HCT116 (cell line): Measurements from ENCODE around the gene HSP90AB1. TPM values are rescaled to one million over a fixed set of nuclear protein-coding genes. Genes with fewer than 3 reads are reported as not detected.

ENCODE experiments used
- ATAC-seq: fragments of 200-7000 bp; cut with Tn5 transposase; 2 replicates; pipeline ENCODE4 v1.9.1; 2020; ENCODE audit warnings: mild to moderate bottlenecking, moderate library complexity
- BruUV-seq: library from RNA; stranded (reverse); fragments of 400-500 nt; replicated peaks from 2 replicates; lab custom pipeline; 2021; lab: Mats Ljungman, UMichigan
- CTCF ChIA-PET: fragments of 300-600 bp; sonication (Branson Sonifier 250); formaldehyde crosslinking; loops from one replicate; lab custom pipeline; 2021; ENCODE audit warnings: antibody characterized with exemption; lab: Charles Lee
- POLR2A ChIA-PET: fragments of 300-600, 350-600 bp; sonication (Branson Sonifier 250); formaldehyde crosslinking; loops from one replicate; lab custom pipeline; 2021; ENCODE audit warnings: antibody characterized with exemption; lab: Charles Lee
- RAD21 ChIA-PET, 2 experiments: fragments of 300-600 bp; sonication (Branson Sonifier 250); formaldehyde crosslinking; loops; one replicate each; lab custom pipeline; 2023; ENCODE audit warnings: low total read pairs in 2 of 2; ENCODE audit not compliant: uncharacterized antibody in 2 of 2, unreplicated experiment in 2 of 2, low non-redundant PET in 1 of 2; lab: Charles Lee
- DNase-seq: peaks from one replicate; pipeline ENCODE4 v3.0.0-alpha.2; 2010; ENCODE audit warnings: low read depth, low spot score
- H2AFZ ChIP-seq: fragments of 200-600 bp; shearing (Covaris generic), sonication (generic); 2 replicates; pipeline ENCODE4 v1.6.1; 2017; ENCODE audit warnings: low read depth, mixed run types, mixed read lengths, antibody characterized with exemption, low read length; ENCODE audit not compliant: poor library complexity, severe bottlenecking
- H3K27ac ChIP-seq: 2 replicates; pipeline ENCODE4 v1.5.1; 2012; ENCODE audit warnings: low read depth, low read length
- H3K27me3 ChIP-seq: fragments of 200-600 bp; sonication (generic); 2 replicates; pipeline ENCODE4 v1.6.1; 2016; ENCODE audit warnings: mixed run types, low read length, mixed read lengths; ENCODE audit not compliant: insufficient read depth
- H3K36me3 ChIP-seq, 2 experiments: fragments of 200-500 bp in 1 of 2; fragments of 200-600 bp in 1 of 2; sonication (Bioruptor generic) in 1 of 2; sonication (generic) in 1 of 2; 2 replicates each; pipeline versions ENCODE4 v1.5.1 to v1.6.1; 2014 to 2016; ENCODE audit warnings: low read length in 2 of 2, inconsistent platforms in 1 of 2, mixed read lengths in 1 of 2, mixed run types in 1 of 2; ENCODE audit not compliant: insufficient read depth in 2 of 2, control insufficient read depth in 1 of 2
- H3K4me1 ChIP-seq, 2 experiments: fragments of 200-600 bp in 1 of 2; sonication (generic) in 1 of 2; 2 replicates each; pipeline versions ENCODE4 v1.5.1 to v1.6.1; 2012 to 2017; ENCODE audit warnings: low read length in 2 of 2, inconsistent platforms in 1 of 2, mild to moderate bottlenecking in 1 of 2, mixed read lengths in 1 of 2, mixed run types in 1 of 2, moderate library complexity in 1 of 2; ENCODE audit not compliant: insufficient read depth in 2 of 2, control insufficient read depth in 1 of 2
- H3K4me2 ChIP-seq: fragments of 200-600 bp; sonication (generic); 2 replicates; pipeline ENCODE4 v1.6.1; 2017; ENCODE audit warnings: mixed run types, low read length, mixed read lengths
- H3K4me3 ChIP-seq, 2 experiments: fragments of 200-600 bp in 1 of 2; sonication (generic) in 1 of 2; replicated peaks in 1 of 2; 2 replicates each; pipeline ENCODE4 v1.5.1; 2011 to 2016; ENCODE audit warnings: low read length in 2 of 2, control low read depth in 1 of 2, low read depth in 1 of 2, mild to moderate bottlenecking in 1 of 2, mixed read lengths in 1 of 2, mixed run types in 1 of 2
- H3K79me2 ChIP-seq: fragments of 200-600 bp; sonication (generic); 2 replicates; pipeline ENCODE4 v1.6.1; 2017; ENCODE audit warnings: mild to moderate bottlenecking, mixed run types, low read length, moderate library complexity, mixed read lengths; ENCODE audit not compliant: insufficient read depth
- H3K9ac ChIP-seq: fragments of 200-600 bp; sonication (generic); 2 replicates; pipeline ENCODE4 v1.6.1; 2016; ENCODE audit warnings: low read length, mixed read lengths
- H3K9me2 ChIP-seq: fragments of 200-600 bp; sonication (generic), shearing (Covaris generic); 2 replicates; pipeline ENCODE4 v1.6.1; 2017; ENCODE audit warnings: mixed run types, mild to moderate bottlenecking, moderate library complexity; ENCODE audit not compliant: insufficient read depth
- H3K9me3 ChIP-seq, 2 experiments: fragments of 200-500 bp in 1 of 2; fragments of 200-600 bp in 1 of 2; sonication (Bioruptor generic) in 1 of 2; sonication (generic) in 1 of 2; 2 replicates each; pipeline ENCODE4 v1.6.1; 2014 to 2017; ENCODE audit warnings: low read length in 2 of 2, mixed read lengths in 2 of 2, inconsistent platforms in 1 of 2, low read depth in 1 of 2, mild to moderate bottlenecking in 1 of 2, mixed run types in 1 of 2, moderate library complexity in 1 of 2; ENCODE audit not compliant: control insufficient read depth in 1 of 2, insufficient read depth in 1 of 2
- H4K20me1 ChIP-seq: fragments of 200-600 bp; sonication (generic), shearing (Covaris generic); 2 replicates; pipeline ENCODE4 v1.6.1; 2017; ENCODE audit warnings: mixed run types, mild to moderate bottlenecking, moderate library complexity; ENCODE audit not compliant: insufficient read depth
- ELF1 ChIP-seq: IDR thresholded peaks from 2 replicates; pipeline ENCODE4 v1.6.1; 2012; ENCODE audit warnings: low read depth, borderline replicate concordance
- EZH2 ChIP-seq: fragments of 200-600 bp; sonication (generic); IDR thresholded peaks from 2 replicates; pipeline ENCODE4 v1.6.1; 2017; ENCODE audit warnings: antibody characterized with exemption, mixed run types
- EZH2phosphoT487 ChIP-seq: fragments of 200-600 bp; IDR thresholded peaks from 2 replicates; pipeline ENCODE4 v1.6.1; 2018; ENCODE audit warnings: antibody characterized with exemption, borderline replicate concordance
- FOSL1 ChIP-seq: IDR thresholded peaks from 2 replicates; pipeline ENCODE4 v1.6.1; 2012; ENCODE audit warnings: low read depth
- JUND ChIP-seq: IDR thresholded peaks from 2 replicates; pipeline ENCODE4 v1.6.1; 2012
- POLR2AphosphoS5 ChIP-seq: IDR thresholded peaks from 2 replicates; pipeline ENCODE4 v1.6.1; 2011; ENCODE audit warnings: mild to moderate bottlenecking, low read depth, low read length, moderate library complexity
- SIN3A ChIP-seq: IDR thresholded peaks from 2 replicates; pipeline ENCODE4 v1.6.1; 2012; ENCODE audit warnings: low read depth
- SP1 ChIP-seq: IDR thresholded peaks from 2 replicates; pipeline ENCODE4 v1.6.1; 2012; ENCODE audit warnings: low read depth
- TCF7L2 ChIP-seq: IDR thresholded peaks from 2 replicates; pipeline ENCODE4 v1.7.0; 2011; ENCODE audit warnings: borderline replicate concordance, inconsistent platforms; ENCODE audit not compliant: insufficient read depth, insufficient read length; ENCODE audit errors: extremely low read depth
- YY1 ChIP-seq: IDR thresholded peaks from 2 replicates; pipeline ENCODE4 v1.6.1; 2011; ENCODE audit warnings: low read length, low read depth, moderate library complexity, mild to moderate bottlenecking; ENCODE audit not compliant: insufficient replicate concordance; ENCODE audit errors: extremely low read depth
- ZFX ChIP-seq: fragments of 450-650 bp; IDR thresholded peaks from 2 replicates; pipeline ENCODE4 v1.6.1; 2017
- intact Hi-C: fragments of 100-400 bp; cut with micrococcal nuclease; formaldehyde crosslinking; loops from 2 replicates; pipeline ENCODE4 v1.10.0; 2022
- total RNA-seq: library from RNA; stranded (reverse); gene quantifications from one replicate; pipeline ENCODE4 v1.2.1, GENCODE V29; 2021; ENCODE audit not compliant: unreplicated experiment

The HSP90AB1 gene
- total RNA-seq, 1 experiment from 2014 or later, result 2,554 TPM

DNA sequence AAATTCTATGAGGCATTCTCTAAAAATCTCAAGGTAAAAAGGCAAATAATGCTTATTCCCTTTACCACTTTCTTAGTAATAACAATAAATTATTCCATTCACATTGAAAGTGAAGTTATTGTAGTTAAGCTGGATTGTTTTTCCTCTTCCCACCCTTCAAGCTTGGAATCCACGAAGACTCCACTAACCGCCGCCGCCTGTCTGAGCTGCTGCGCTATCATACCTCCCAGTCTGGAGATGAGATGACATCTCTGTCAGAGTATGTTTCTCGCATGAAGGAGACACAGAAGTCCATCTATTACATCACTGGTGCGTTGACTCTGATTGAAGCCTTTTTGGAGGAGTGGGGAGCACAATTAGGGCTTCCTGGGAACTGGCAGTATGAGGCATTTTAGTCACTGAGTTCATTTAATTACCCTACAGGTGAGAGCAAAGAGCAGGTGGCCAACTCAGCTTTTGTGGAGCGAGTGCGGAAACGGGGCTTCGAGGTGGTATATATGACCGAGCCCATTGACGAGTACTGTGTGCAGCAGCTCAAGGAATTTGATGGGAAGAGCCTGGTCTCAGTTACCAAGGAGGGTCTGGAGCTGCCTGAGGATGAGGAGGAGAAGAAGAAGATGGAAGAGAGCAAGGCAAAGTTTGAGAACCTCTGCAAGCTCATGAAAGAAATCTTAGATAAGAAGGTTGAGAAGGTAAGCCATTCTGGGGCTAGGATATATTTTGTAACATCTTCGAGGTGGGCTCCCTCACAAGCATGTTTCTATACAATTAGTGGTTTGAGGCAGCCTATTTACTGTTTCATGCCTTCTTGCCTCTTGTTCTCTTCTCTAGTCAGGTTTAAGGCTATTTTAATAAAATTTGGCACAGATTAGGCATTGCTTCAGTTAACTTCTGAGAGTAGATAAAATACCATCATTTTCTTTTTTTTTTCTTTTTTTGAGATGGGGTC lies 4.9 kb downstream of the HSP90AB1 start:
- ChIA-PET CTCF (interaction anchor here (2.2 kb wide), 1 partner anchor 79 kb away, joined by 6 read pairs; no protein-coding TSS in a partner anchor), POLR2A (no interaction called here), RAD21 (no interaction called here)
- no peak overlapping the region; the same call in 1 of the 2 replicates for H3K27ac ChIP-seq
- peaks cover 8 to 32% of the 10 kb centered on the region in 2 experiments for H3K4me1 ChIP-seq
- BruUV-seq, result no TSS peak
- H2AFZ ChIP-seq, result no peak overlapping the region
- no peak for DNase-seq
- intact Hi-C loops, result loop anchor here (5.0 kb wide), 1 partner anchor 155 kb away; no protein-coding TSS in a partner anchor
- no peaks in the 10 kb centered on the region for H3K27me3 ChIP-seq
- no peaks in the 10 kb centered on the region for H3K9me3 ChIP-seq
- H3K4me2 ChIP-seq, result no peak overlapping the region
- TF ChIP-seq SIN3A, result no peak
- TF ChIP-seq YY1, result no peak
- TF ChIP-seq FOSL1, result no peak
- TF ChIP-seq POLR2AphosphoS5, result no peak
- TF ChIP-seq EZH2phosphoT487, result no peak
- TF ChIP-seq EZH2, result no peak
- no peak for TF ChIP-seq ZFX
- TF ChIP-seq ELF1, result no peak
- no peak for TF ChIP-seq JUND
- no peak for TF ChIP-seq TCF7L2
- TF ChIP-seq SP1, result no peak
- no peak overlapping the region for H3K4me3 ChIP-seq
- H4K20me1 ChIP-seq, result peaks cover 70% of the 10 kb centered on the region
- H3K79me2 ChIP-seq, result peaks cover 73% of the 10 kb centered on the region
- H3K9me2 ChIP-seq, result no peaks in the 10 kb centered on the region
- peaks cover 55 to 73% of the 10 kb centered on the region in 2 experiments for H3K36me3 ChIP-seq
- H3K9ac ChIP-seq, result no peak overlapping the region
- no peak for ATAC-seq
